Loucy (cell line): ENCODE measurements around the gene GALNT18.

Source experiments
- H2AFZ ChIP-seq: fragments of 200-600 bp; sonication (generic); 2 replicates; pipeline ENCODE4 v1.6.0; 2016; ENCODE audit warnings: antibody characterized with exemption, mild to moderate bottlenecking, low read length, moderate library complexity
- H3F3A ChIP-seq: fragments of 200-600 bp; 2 replicates; pipeline ENCODE4 v1.6.0; 2016; ENCODE audit warnings: antibody characterized with exemption, low read depth, mild to moderate bottlenecking
- H3K27me3 ChIP-seq: fragments of 200-600 bp; sonication (generic); 2 replicates; pipeline ENCODE4 v1.6.1; 2014; ENCODE audit warnings: low read length, mild to moderate bottlenecking; ENCODE audit not compliant: insufficient read depth, poor library complexity, severe bottlenecking
- H3K36me3 ChIP-seq: fragments of 200-600 bp; sonication (generic); 2 replicates; pipeline ENCODE4 v1.6.1; 2016; ENCODE audit warnings: low read length; ENCODE audit not compliant: insufficient read depth
- H3K4me1 ChIP-seq: fragments of 200-600 bp; sonication (generic); 2 replicates; pipeline ENCODE4 v1.5.1; 2014; ENCODE audit warnings: low read length, mild to moderate bottlenecking; ENCODE audit not compliant: insufficient read depth, poor library complexity, severe bottlenecking
- H3K4me2 ChIP-seq: fragments of 200-600 bp; sonication (generic); 2 replicates; pipeline ENCODE4 v1.6.0; 2014; ENCODE audit warnings: antibody characterized with exemption, low read length, low read depth, mild to moderate bottlenecking; ENCODE audit not compliant: poor library complexity, severe bottlenecking
- H3K4me3 ChIP-seq: fragments of 200-600 bp; sonication (generic); 2 replicates; pipeline ENCODE4 v1.5.1; 2014; ENCODE audit warnings: low read length, mild to moderate bottlenecking, mixed read lengths; ENCODE audit not compliant: poor library complexity, severe bottlenecking
- H3K79me2 ChIP-seq: fragments of 200-600 bp; sonication (generic); 2 replicates; pipeline ENCODE4 v1.6.1; 2014; ENCODE audit warnings: low read length; ENCODE audit not compliant: insufficient read depth
- H3K9ac ChIP-seq: fragments of 200-600 bp; sonication (generic); 2 replicates; pipeline ENCODE4 v1.6.0; 2014; ENCODE audit warnings: mild to moderate bottlenecking, low read depth, low read length, moderate library complexity; ENCODE audit not compliant: poor library complexity, severe bottlenecking
- H3K9me2 ChIP-seq: fragments of 200-600 bp; sonication (generic); replicated peaks from 2 replicates; pipeline ENCODE4 v1.6.1; 2016; ENCODE audit warnings: low read depth, low read length, mixed read lengths
- H3K9me3 ChIP-seq: fragments of 200-600 bp; sonication (generic); 2 replicates; pipeline ENCODE4 v1.6.1; 2014; ENCODE audit warnings: mild to moderate bottlenecking, antibody characterized with exemption, low read length, low read depth; ENCODE audit not compliant: insufficient read depth
- H4K20me1 ChIP-seq: fragments of 200-600 bp; sonication (generic); 2 replicates; pipeline ENCODE4 v1.6.0; 2014; ENCODE audit warnings: antibody characterized with exemption, low read length, mild to moderate bottlenecking; ENCODE audit not compliant: insufficient read depth, poor library complexity, severe bottlenecking
- EZH2phosphoT487 ChIP-seq: fragments of 200-600 bp; IDR thresholded peaks from 2 replicates; pipeline ENCODE4 v1.6.1; 2018; ENCODE audit warnings: antibody characterized with exemption, mild to moderate bottlenecking, moderate library complexity, borderline replicate concordance
- TF ChIP-seq, protein P1 (sequence below): fragments of 200-600 bp; sonication (generic); conservative IDR thresholded peaks from 2 replicates; pipeline ENCODE4 v1.5.1; 2014; ENCODE audit warnings: mild to moderate bottlenecking, antibody characterized with exemption, low read length

The GALNT18 gene

DNA sequence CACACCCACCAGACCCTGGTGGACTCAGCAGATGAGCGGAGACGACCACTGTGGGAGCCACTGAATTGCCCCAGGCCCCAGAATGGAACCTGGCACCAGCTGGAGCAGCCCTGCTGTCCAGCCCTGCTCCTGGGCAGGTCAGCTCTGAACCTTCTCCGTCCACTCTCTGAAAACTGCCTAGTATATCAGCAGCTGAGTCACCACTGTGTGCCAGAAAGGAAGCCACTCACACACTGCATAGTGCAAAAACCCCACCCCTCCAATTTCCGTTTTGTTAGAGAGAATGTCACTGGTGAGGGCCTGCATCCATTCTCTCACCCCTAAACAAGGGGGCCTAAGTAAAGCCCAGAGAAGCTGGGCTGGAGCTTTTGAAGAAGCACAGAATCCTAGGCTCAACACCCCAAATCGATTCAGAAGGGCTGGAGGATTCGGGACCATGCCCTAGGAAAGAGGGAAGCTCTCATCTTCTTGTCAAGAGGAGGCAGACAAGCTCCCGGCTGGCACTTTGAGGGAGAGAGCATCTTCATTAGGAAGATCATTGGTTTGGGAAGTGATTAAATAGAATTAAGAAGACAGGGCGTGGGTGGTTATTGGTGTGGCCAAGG lies 44.5 kb downstream of the GALNT18 start:
- TF ChIP-seq EZH2phosphoT487: no peak
- TF ChIP-seq, protein P1, sequence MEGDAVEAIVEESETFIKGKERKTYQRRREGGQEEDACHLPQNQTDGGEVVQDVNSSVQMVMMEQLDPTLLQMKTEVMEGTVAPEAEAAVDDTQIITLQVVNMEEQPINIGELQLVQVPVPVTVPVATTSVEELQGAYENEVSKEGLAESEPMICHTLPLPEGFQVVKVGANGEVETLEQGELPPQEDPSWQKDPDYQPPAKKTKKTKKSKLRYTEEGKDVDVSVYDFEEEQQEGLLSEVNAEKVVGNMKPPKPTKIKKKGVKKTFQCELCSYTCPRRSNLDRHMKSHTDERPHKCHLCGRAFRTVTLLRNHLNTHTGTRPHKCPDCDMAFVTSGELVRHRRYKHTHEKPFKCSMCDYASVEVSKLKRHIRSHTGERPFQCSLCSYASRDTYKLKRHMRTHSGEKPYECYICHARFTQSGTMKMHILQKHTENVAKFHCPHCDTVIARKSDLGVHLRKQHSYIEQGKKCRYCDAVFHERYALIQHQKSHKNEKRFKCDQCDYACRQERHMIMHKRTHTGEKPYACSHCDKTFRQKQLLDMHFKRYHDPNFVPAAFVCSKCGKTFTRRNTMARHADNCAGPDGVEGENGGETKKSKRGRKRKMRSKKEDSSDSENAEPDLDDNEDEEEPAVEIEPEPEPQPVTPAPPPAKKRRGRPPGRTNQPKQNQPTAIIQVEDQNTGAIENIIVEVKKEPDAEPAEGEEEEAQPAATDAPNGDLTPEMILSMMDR: no peak
- Histone ChIP-seq H4K20me1 (no peaks in the 10 kb centered on the region), H3K9me2 (no peaks in the 10 kb centered on the region), H2AFZ (peak overlapping the region; percentile 17; the same call in 1 of the 2 replicates), H3K27me3 (no peaks in the 10 kb centered on the region), H3K4me3 (peak overlapping the region; percentile 36), H3K9me3 (no peaks in the 10 kb centered on the region), H3K36me3 (no peaks in the 10 kb centered on the region), H3K79me2 (no peaks in the 10 kb centered on the region), H3K4me2 (peak overlapping the region; percentile 43), H3F3A (no peaks in the 10 kb centered on the region), H3K9ac (peak overlapping the region; percentile 31), H3K4me1 (peaks cover 11% of the 10 kb centered on the region)

DNA sequence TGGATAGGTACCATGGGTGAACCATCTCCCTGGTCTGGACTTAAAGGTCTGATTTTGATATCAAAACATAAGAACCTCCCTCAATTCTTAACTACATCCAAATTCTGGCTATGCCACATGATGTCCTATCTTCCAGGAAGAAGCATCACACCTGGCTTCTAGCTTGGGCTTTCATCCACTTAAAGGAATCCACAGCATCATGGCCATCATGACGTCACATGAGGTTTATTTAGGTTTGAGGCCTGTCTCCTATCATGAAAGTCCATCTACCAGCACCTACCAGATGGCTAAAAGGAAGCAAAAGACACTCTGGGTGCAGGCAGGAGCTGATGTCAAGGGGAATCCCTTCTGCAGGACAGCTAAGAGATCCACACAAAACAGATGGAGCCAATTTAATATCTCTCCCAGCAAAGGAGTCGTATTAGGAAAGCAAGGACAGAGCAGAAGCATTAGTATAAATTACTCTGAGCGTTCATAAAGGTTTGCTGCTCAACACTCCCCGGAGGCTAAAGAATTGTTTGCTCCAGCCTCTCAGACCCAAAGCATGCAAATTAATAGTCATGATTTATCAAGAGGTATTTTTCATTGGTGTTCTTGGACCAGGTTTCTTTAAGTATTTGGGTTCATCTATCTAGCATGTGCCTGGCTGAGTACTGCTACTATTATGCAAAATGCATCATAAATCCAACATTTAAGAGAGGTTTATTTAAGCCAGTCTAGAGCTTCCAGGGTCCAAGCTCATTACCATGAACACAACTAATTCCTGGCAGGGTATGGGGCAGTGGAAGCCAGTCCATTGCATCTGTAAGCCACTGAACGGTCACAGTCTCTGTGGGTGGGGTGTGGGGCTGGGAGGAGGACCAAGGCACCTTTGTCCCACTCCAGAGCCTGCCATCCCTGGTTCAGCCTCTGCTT lies 47.2 kb downstream of the GALNT18 start:
- Histone ChIP-seq H3K9me3 (no peaks in the 10 kb centered on the region), H3K4me2 (no peak overlapping the region), H3K79me2 (no peaks in the 10 kb centered on the region), H3K9ac (no peak overlapping the region), H3K27me3 (no peaks in the 10 kb centered on the region), H3K36me3 (no peaks in the 10 kb centered on the region), H2AFZ (no peak overlapping the region), H3K4me3 (no peak overlapping the region), H3K4me1 (peaks cover 11% of the 10 kb centered on the region), H3F3A (no peaks in the 10 kb centered on the region), H3K9me2 (no peaks in the 10 kb centered on the region), H4K20me1 (no peaks in the 10 kb centered on the region)
- TF ChIP-seq, protein P1: no peak
- TF ChIP-seq EZH2phosphoT487: no peak

DNA sequence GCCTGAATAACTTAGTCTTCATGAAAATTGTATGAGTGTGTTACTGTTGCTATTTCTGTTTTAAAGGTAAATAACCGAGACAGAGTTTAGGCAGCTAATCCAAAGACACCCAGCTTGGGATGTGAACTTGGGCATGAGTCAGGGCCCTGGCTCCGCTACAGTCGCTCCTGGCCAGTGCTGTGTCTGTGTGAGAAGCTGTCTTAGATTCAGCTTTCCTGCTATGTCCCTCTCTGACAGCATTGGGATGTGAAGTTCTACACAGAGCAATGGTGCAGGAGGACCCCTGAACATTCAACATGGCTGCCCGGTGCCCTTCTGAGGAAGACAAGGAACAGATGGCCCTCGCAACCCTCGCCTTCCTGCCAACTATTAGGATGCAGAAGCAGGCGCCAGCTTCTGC lies 49.4 kb downstream of the GALNT18 start:
- H3K4me3 ChIP-seq: no peak overlapping the region
- H3K9ac ChIP-seq: no peak overlapping the region
- H3K36me3 ChIP-seq: no peaks in the 10 kb centered on the region
- H3K9me3 ChIP-seq: no peaks in the 10 kb centered on the region
- no peaks in the 10 kb centered on the region for H4K20me1 ChIP-seq
- H3K4me2 ChIP-seq: no peak overlapping the region
- TF ChIP-seq, protein P1: no peak
- TF ChIP-seq EZH2phosphoT487: no peak
- peaks cover 21% of the 10 kb centered on the region for H3K4me1 ChIP-seq
- no peak overlapping the region for H2AFZ ChIP-seq
- no peaks in the 10 kb centered on the region for H3K9me2 ChIP-seq
- no peaks in the 10 kb centered on the region for H3F3A ChIP-seq
- no peaks in the 10 kb centered on the region for H3K79me2 ChIP-seq
- no peaks in the 10 kb centered on the region for H3K27me3 ChIP-seq
